ENCODE results near the gene MUC5B. TPM values are rescaled to one million over a fixed set of nuclear protein-coding genes. Genes with fewer than 3 reads are reported as not detected.

The MUC5B gene
- total RNA-seq, 1 donor from 2014 or later = not detected

GRCh38 chr11:1269957-1270356 lies 47.1 kb downstream of the MUC5B start:
- H3K27ac Mint-ChIP-seq (ENCODE audit: unreplicated experiment) = no peak overlapping the region

GRCh38 chr11:1270476-1270875 lies 47.6 kb downstream of the MUC5B start:
- Mint-ChIP-seq H3K4me3 (ENCODE audit: unreplicated experiment) (no peak overlapping the region), H3K36me3 (ENCODE audit: unreplicated experiment) (peaks cover 14% of the 10 kb centered on the region), H3K9me3 (ENCODE audit: unreplicated experiment) (peaks cover 8% of the 10 kb centered on the region), H3K27ac (ENCODE audit: unreplicated experiment) (no peak overlapping the region), H3K27me3 (ENCODE audit: unreplicated experiment) (peaks cover 2% of the 10 kb centered on the region), H3K4me1 (ENCODE audit: low read depth, unreplicated experiment) (no peaks in the 10 kb centered on the region)
- no peak for DNase-seq
- TF ChIP-seq, protein P1, sequence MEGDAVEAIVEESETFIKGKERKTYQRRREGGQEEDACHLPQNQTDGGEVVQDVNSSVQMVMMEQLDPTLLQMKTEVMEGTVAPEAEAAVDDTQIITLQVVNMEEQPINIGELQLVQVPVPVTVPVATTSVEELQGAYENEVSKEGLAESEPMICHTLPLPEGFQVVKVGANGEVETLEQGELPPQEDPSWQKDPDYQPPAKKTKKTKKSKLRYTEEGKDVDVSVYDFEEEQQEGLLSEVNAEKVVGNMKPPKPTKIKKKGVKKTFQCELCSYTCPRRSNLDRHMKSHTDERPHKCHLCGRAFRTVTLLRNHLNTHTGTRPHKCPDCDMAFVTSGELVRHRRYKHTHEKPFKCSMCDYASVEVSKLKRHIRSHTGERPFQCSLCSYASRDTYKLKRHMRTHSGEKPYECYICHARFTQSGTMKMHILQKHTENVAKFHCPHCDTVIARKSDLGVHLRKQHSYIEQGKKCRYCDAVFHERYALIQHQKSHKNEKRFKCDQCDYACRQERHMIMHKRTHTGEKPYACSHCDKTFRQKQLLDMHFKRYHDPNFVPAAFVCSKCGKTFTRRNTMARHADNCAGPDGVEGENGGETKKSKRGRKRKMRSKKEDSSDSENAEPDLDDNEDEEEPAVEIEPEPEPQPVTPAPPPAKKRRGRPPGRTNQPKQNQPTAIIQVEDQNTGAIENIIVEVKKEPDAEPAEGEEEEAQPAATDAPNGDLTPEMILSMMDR (IDR thresholded peaks at IDR 0.05; ENCODE audit: partially characterized antibody, unreplicated experiment) = no peak

More at GRCh38 chr11:1269957-1270356, 47.1 kb downstream of the MUC5B start:
- no peak for DNase-seq
- TF ChIP-seq, protein P1 (IDR thresholded peaks at IDR 0.05; ENCODE audit: partially characterized antibody, unreplicated experiment) = no peak
- no peaks in the 10 kb centered on the region for H3K4me1 Mint-ChIP-seq (ENCODE audit: low read depth, unreplicated experiment)
- peaks cover 2% of the 10 kb centered on the region for H3K27me3 Mint-ChIP-seq (ENCODE audit: unreplicated experiment)
- H3K36me3 Mint-ChIP-seq (ENCODE audit: unreplicated experiment) = peaks cover 19% of the 10 kb centered on the region
- peaks cover 9% of the 10 kb centered on the region for H3K9me3 Mint-ChIP-seq (ENCODE audit: unreplicated experiment)
- no peak overlapping the region for H3K4me3 Mint-ChIP-seq (ENCODE audit: unreplicated experiment)

DNA sequence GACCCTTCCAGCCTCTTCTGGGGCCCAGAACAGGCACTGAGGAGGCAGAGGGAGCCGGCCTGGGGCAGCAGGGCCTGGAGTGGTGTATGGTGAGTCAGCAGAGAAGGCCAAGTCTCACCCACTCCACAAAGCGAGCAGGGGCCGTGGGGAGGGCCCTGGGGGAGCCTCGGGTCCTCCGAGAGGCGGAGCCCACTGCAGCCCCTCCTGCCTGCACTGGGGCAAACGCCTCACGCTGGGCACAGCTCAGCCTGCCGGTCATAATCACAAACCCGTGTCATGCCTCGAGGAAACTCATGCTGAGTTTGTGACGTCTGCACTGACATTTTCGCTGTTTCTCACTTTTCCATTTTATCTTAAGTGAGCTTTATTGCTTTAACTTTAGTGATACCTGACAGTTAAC lies 48.1 kb downstream of the MUC5B start:
- peaks cover 10% of the 10 kb centered on the region for H3K9me3 Mint-ChIP-seq (ENCODE audit: unreplicated experiment)
- H3K36me3 Mint-ChIP-seq (ENCODE audit: unreplicated experiment) = peaks cover 14% of the 10 kb centered on the region
- peaks cover 2% of the 10 kb centered on the region for H3K27me3 Mint-ChIP-seq (ENCODE audit: unreplicated experiment)
- H3K4me1 Mint-ChIP-seq (ENCODE audit: low read depth, unreplicated experiment) = no peaks in the 10 kb centered on the region
- H3K27ac Mint-ChIP-seq (ENCODE audit: unreplicated experiment) = no peak overlapping the region
- DNase-seq = no peak
- TF ChIP-seq, protein P1 (IDR thresholded peaks at IDR 0.05; ENCODE audit: partially characterized antibody, unreplicated experiment) = no peak
- no peak overlapping the region for H3K4me3 Mint-ChIP-seq (ENCODE audit: unreplicated experiment)

DNA sequence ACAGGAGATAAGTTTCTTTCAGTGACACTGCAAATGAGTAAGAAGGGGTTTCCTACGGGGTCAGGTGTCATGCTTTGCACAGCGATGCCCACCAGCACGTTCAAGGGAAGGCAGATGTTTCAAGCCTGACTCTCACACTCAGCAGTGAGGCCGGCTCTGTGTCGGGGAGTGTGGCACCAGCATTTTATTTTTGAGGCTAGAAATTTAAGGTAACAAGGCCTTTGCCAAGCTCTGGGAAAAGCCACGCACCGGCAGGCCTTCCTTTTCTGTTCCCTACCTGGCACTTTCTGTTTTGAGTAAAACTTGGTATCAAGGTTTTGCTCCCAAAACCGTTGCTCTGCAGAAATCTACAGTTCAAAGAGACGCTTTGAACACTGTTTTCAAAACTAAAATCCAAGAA lies 48.5 kb downstream of the MUC5B start:
- Mint-ChIP-seq H3K4me3 (ENCODE audit: unreplicated experiment) (no peak overlapping the region), H3K4me1 (ENCODE audit: low read depth, unreplicated experiment) (no peaks in the 10 kb centered on the region), H3K27ac (ENCODE audit: unreplicated experiment) (no peak overlapping the region), H3K36me3 (ENCODE audit: unreplicated experiment) (peaks cover 14% of the 10 kb centered on the region), H3K27me3 (ENCODE audit: unreplicated experiment) (peaks cover 2% of the 10 kb centered on the region), H3K9me3 (ENCODE audit: unreplicated experiment) (peaks cover 7% of the 10 kb centered on the region)
- TF ChIP-seq, protein P1 (IDR thresholded peaks at IDR 0.05; ENCODE audit: partially characterized antibody, unreplicated experiment) = no peak
- DNase-seq = no peak

GRCh38 chr11:1271927-1272326 lies 49.1 kb downstream of the MUC5B start:
- no peak overlapping the region for H3K4me3 Mint-ChIP-seq (ENCODE audit: unreplicated experiment)
- no peak overlapping the region for H3K27ac Mint-ChIP-seq (ENCODE audit: unreplicated experiment)
- peaks cover 7% of the 10 kb centered on the region for H3K9me3 Mint-ChIP-seq (ENCODE audit: unreplicated experiment)
- DNase-seq = no peak
- H3K36me3 Mint-ChIP-seq (ENCODE audit: unreplicated experiment) = peaks cover 10% of the 10 kb centered on the region
- H3K27me3 Mint-ChIP-seq (ENCODE audit: unreplicated experiment) = peaks cover 4% of the 10 kb centered on the region
- no peaks in the 10 kb centered on the region for H3K4me1 Mint-ChIP-seq (ENCODE audit: low read depth, unreplicated experiment)
- TF ChIP-seq, protein P1 (IDR thresholded peaks at IDR 0.05; ENCODE audit: partially characterized antibody, unreplicated experiment) = no peak
